Frontal cortex (tissue), 1 donor: ENCODE results near the gene P2RY14. TPM values are rescaled to one million over a fixed set of nuclear protein-coding genes. Genes with fewer than 3 reads are reported as not detected.

ENCODE experiments used
- small RNA-seq: library from RNA; depleted of rRNA; stranded (forward); fragments of <200 nt; gene quantifications from one replicate; pipeline ENCODE3, GENCODE V24; 2014
- total RNA-seq: library from RNA; depleted of rRNA; stranded (reverse); fragments of >200 nt; gene quantifications from one replicate; pipeline ENCODE4 v1.2.3, GENCODE V29; 2014

The P2RY14 gene
- total RNA-seq, 1 donor from 2014 or later: 1.2 TPM

Small RNA genes within 50 kb of the gene (small RNA-seq; reads per million reads assigned to genes)
- not detected for gene RNA5SP145

Other genes with a start within 250 kb of the P2RY14 start
- gene MED12L, start 192.9 kb downstream of the P2RY14 start, total RNA-seq: 6.1 TPM
- not detected for gene GPR171, start 75.3 kb downstream of the P2RY14 start, total RNA-seq
- not detected for gene GPR87, start 38.3 kb upstream of the P2RY14 start, total RNA-seq
- gene P2RY13, start 51.0 kb upstream of the P2RY14 start, total RNA-seq: 1.6 TPM
- 17.5 TPM for gene P2RY12, start 106.2 kb upstream of the P2RY14 start, total RNA-seq
- gene IGSF10, start 182.5 kb upstream of the P2RY14 start, total RNA-seq: 0.82 TPM